ENCODE measurements around the gene EXT2.

Gene EXT2

DNA sequence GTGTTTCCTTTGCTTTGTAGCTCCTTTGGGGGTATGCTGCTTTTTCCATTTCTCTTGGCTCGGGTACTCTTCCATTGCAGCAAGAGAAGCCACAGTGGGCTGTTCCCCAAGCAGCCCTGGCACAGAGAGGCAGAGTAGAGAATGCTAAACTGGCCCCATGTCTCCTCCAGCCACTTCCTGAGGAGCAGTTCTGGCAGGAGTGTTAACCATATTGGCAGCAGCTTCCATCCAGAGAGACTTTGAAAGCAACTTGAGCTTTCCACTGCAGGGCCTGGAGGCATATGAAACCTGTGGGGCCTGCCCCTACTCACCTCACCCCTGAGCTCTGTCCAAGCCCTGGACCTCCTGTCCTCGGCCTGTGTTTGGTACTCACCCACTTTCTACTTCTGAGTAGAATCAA is 152.6 kb downstream of the EXT2 start:
- no peak for DNase-seq

- no peak for DNase-seq
Observed at GRCh38 chr11:44250421-44250820, 154.9 kb downstream of the EXT2 start.

DNA sequence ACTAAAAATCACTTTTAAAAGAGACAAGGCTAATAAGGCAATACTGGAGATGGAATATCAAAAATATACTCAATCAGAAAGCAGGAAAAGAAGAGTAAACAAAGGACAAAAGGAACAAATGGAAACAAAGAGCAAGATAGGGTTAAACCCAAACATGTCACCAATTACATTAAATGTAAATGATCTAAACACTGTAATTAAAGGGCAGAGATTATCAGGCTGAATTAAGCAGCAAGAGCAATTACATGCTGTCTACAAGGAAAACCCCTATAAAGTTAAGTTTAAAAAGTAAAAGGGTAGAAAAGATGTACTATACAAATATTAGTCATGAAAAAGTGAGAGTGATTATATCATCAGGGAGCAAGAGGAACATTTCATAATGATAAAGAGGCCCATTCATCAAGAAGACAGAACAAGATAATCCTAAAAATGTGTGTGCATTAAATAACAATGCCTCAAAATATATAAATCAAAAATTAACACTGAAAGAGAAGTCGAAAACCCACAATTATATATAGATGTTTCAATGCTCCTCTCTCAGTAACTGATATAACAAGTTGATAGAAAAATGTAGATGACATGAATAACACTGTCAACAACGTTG is 157.6 kb downstream of the EXT2 start:
- DNase-seq: no peak

DNA sequence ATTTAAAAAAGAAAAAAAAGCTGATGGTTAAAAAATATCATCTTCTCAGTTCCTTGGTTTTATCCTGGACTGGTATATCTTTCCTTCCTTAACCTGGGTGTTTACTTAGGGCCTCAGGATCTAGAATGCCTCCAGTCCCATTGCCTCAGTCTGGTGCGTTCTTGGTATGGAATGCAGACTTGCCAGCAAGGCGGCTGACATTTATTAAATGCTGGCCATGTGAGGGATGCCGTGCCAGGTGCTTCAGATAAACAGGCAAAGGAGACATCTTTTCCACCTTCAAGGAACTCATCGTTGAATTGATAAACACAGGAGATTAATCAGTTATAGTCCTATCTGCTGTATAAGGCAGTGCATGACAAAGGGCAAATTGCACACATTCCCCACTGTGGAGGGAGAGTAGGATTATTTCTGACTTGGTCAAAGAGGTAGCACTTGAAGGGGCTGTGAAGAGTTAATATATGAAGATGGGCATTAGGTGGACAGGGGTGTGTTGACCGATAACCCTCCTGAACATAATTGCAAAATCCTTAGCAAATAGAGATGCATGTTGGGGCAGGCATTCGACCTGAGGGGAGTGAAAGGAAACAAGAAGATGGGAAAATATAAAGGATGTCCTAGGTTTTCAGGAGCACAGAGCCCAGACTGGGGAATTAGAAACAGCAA is 160.1 kb downstream of the EXT2 start:
- DNase-seq: no peak

GRCh38 chr11:44256673-44257291 is 161.3 kb downstream of the EXT2 start:
- no peak for DNase-seq

- no peak for DNase-seq
Observed at GRCh38 chr11:44257338-44258189, 162.1 kb downstream of the EXT2 start.

GRCh38 chr11:44258190-44258489 is 162.7 kb downstream of the EXT2 start:
- DNase-seq: no peak

GRCh38 chr11:44258839-44259420 is 163.5 kb downstream of the EXT2 start:
- no peak for DNase-seq

- DNase-seq: no peak
Observed at GRCh38 chr11:44260081-44260480, 164.6 kb downstream of the EXT2 start.

GRCh38 chr11:44261800-44262591 is 166.5 kb downstream of the EXT2 start:
- no peak for DNase-seq

- DNase-seq: no peak
Observed at GRCh38 chr11:44263738-44264437, 168.4 kb downstream of the EXT2 start.

GRCh38 chr11:44264438-44264749 is 168.9 kb downstream of the EXT2 start:
- no peak for DNase-seq

GRCh38 chr11:44264761-44265160 is 169.3 kb downstream of the EXT2 start:
- DNase-seq: no peak

DNA sequence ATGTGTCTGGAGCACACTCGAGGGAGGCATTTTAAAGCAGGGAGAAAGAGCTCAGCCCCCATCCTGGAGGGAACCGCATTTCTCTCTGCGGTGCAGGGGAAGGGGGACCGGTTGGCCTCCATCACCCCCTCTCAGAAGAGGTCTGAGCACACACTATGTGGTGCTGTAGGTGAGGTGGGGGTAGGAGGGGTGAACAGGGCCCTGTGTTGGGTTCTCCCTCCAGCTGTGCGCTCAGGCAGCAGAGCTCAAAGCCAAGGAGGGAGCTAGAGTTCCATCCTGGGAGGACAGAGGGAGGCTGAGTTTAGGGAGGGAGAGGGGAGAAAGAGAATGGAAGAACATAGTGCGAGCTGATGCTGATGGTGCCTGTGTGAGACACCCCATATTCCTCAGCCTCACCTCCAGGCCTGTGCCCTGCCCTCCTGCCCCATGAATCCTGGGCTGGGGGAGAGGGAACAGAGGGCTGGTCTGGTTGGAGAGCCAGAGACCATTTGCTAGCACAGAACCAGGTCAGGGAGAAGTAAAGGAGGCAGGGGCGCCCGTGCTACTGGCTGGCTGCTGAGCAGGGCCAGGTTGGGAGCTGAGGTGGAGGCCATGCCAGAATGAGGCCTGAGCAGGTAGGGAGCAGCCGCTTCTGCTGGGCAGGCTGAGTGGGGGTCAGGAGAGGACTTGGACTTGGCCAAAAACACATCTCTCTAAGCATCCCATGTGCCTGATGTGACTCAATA is 170.7 kb downstream of the EXT2 start:
- DNase-seq: no peak

DNA sequence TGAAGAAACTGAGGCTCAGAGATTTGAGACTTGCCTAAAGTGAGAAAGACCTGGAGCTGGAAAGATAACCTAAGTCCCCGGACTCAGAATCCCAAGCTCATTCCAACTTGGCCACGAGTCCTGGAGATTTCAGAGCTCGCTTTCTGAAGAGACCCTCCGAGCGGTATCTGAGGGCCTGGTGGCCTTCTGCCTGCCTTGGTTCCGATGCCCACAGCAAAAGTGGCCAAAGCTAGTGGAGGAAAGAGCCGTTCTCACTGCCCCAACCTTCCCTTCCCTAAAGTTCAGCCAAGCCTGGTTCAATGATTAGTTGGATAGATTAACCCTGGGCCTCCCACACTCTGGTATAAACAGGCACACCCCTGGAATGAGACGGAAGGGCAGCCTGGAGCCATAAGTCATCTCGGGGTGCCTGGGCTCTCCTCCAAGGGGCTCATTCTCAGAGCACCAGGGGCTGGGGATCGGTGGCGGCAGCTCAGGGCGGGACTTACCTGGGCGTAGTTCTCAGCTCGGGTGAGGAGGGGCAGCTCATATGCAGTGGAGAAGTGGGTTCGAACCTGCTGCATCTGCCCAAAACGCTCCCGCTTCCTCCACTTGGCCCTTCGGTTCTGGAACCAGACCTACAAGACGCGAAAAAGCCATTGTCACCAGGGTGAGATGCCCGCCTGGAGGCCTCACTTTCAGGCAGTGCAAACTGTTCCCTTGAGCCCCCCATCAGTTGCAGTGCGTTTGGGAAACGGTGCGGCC is 171.7 kb downstream of the EXT2 start:
- DNase-seq: no peak

DNA sequence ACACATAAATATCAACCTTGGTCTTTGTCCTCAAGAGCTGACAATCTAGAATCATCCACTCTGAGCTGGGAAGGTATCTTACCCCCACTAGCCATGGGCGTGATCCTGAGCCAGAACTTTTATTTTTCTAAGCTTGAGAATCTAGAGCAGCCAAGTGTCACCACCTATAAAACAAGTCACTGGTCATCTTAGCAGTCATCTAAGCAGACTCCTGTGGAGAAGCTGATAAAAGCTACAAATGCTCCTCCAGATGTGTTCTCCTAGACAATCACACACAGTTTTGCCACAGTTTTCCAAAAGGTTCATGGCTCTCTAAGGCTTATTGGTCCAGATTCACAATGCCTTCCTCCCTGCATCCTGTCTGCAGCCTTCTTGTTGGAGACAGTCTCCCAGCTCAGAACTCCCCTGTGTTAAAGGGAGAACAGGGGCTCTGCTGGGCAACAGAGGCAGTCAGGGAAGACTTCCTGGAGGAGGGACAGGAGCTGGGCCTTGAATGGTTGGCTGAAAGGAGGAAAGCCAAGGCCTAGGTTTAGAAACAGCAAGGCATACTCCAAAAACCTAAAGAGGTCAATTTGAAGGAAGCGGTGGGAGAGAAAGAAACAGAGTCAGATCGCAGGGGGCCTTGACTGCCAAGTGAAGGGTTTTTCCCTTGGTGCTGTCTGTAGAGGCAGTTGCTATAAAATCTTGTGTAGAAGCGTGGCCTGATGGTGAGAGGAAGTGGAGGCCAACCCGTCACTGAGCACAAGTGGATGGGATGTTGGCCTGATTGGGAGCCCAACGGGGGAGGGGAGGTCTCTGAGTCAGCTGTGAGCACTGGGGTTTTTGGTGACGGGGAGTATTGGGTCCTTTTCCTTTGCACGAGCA is 172.5 kb downstream of the EXT2 start:
- no peak for DNase-seq

DNA sequence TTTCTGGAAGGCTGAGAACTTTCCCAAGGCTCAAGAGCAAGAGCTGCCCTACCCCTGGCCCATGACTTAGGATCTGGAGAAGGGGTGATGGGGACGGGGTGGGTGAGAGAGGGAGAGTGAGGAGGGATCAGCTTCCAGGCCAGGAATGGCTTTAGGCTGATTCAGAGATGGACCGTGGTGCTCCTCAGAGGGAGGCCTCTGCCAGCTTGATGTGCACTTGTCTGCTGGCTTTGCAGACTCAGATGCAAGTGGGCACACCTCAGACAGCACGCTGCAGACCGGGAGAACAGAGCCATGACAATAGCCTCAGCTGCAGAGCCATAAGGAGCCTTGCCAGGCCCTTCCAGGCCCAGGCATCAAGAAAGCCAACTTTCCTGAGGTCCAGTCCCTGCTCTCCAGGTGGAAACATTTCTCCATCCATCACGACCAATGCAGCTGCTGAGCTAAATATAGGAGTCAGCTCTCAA is 173.2 kb downstream of the EXT2 start:
- no peak for DNase-seq

DNA sequence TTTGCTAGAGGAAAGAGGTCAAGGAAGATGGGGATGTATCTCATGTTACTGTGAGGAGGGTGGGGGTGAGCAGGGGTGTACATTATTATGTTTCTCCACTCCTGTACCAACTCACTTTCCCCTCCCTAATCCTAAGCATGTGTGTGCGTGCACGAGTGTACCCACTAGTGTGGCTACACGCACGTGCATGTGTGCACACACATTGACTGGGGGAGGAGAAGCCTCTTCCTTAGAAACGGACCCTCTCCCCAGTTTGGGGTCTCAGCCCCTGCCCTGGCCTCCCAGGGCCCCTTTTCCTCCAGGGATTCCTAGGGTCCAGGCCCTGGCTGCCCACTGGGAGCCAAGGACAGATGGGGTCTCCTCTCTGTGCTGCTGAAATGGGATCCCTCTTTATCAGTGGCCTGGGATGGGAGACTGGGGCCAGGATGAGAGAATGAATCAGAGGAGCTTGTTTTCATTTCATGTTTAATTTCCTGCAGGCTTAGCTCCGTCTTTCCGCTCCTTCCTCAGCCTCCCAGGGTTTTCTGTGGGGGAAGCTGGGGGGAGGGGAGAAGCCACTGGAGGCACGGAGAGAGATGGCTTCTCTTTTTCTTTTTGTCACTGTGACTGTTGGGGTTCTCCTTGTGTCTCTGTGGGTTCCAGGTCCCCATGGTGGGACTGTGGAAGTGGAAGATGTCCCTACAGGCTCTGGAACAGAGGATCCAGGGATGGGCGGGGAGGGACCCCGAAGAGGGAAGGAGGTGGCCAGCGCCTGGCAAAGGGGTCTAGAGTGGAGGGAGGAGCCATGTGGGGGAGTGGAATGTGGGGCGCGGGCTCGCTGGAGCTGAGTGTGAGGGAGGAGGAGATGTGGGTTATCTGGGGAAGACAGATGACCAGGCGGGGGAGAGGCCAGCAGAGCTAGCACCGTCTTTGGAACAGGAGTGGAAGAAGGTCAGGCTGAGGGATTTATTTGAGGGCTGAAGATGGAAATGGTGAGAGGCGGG is 174.2 kb downstream of the EXT2 start:
- no peak for DNase-seq

Data from activated CD4-positive, alpha-beta T cell treated with anti-CD3 and anti-CD28 coated beads for 48 hours (primary cell).